ENCODE results near the gene SLC7A4. TPM values are rescaled to one million over a fixed set of nuclear protein-coding genes. Genes with fewer than 3 reads are reported as not detected.
A peak's percentile ranks its signal among the peaks of the same experiment; 100 is the strongest.

The SLC7A4 gene
- total and polyA plus RNA-seq, 2 of the 8 experiments (the other 6 are each of a cell fraction or from before 2014, with no cell fraction given), result 0.92 TPM; not detected in 1

DNA sequence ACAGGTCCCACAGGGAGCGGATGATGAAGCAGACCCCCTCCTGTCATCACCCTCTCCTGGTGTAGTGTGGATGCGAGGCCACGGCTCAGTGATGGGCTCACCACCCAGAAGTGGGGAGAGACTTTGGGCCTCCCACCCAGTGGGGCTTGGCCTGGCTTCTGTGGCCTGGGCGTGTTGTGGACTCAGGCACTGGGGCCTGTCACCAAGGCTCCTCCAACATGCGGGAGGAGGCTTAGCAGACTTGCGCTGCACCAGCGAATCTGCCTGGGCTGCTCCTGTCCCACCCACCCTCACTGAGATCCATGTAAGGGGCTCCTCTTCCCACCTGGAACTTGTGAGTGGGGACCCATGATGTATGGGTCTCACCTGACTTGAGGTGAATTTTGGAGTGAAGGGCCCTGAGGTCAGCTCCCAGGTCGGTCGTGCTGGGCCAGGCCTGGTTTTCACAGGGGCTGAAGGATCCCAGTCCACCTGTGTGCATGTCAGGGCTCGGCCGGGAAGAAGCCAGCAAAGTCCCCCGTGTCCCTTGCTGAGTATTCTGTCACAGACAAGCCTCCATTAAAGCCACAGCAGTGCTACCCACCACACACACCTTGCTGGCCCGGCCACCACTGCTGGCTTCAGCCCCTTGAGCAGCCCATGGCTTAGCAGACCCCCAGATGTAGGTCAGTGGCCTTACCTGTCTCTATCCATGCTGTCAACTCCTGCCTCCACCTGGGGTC is 34.7 kb downstream of the SLC7A4 start:
- Histone ChIP-seq H3K14ac (ENCODE audit: insufficient read length) (no peak overlapping the region), H3K23me2 (ENCODE audit: low read depth, low read length) (peaks cover 10% of the 10 kb centered on the region; the same call in 1 of the 2 replicates), H2AK5ac (ENCODE audit: low read depth, low read length) (no peak overlapping the region), H3K4me3 (ENCODE audit: extremely low read depth in 1 of 4, insufficient read depth in 2 of 4, low read depth in 3 of 4, low read length in 4 of 4) (no peak overlapping the region), H3K9me3 (ENCODE audit: insufficient read depth in 2 of 2, low read depth in 1 of 2, low read length in 1 of 2) (no peaks in the 10 kb centered on the region), H3K4me2 (ENCODE audit: insufficient read depth in 1 of 2, low read depth in 2 of 2, low read length in 2 of 2) (no peak overlapping the region), H2BK12ac (ENCODE audit: low read depth, low read length) (no peak overlapping the region), H3K9ac (replicated peaks in 1 of 4; ENCODE audit: extremely low read depth in 1 of 4, low read depth in 3 of 4, low read length in 3 of 4) (no peak overlapping the region), H3K4me1 (replicated peaks in 1 of 4; ENCODE audit: control insufficient read depth in 3 of 4, insufficient read depth in 4 of 4, low read length in 3 of 4) (peaks cover 0 to 8% (median 5%) of the 10 kb centered on the region in 4 experiments; a peak in 5 of 7 replicates), H2BK15ac (ENCODE audit: low read length) (no peak overlapping the region), H3K36me3 (ENCODE audit: control insufficient read depth in 2 of 4, insufficient read depth in 4 of 4, low read length in 3 of 4) (peaks cover 2 to 7% (median 5%) of the 10 kb centered on the region in 4 experiments; a peak in 5 of 8 replicates), H4K91ac (replicated peaks; ENCODE audit: insufficient read length, low read length) (no peak overlapping the region), H3K56ac (replicated peaks; ENCODE audit: insufficient read length, low read depth, low read length) (no peak overlapping the region), H4K20me1 (replicated peaks in 1 of 2; ENCODE audit: control insufficient read depth in 1 of 2, insufficient read depth in 2 of 2, low read length in 2 of 2) (peaks cover 6 to 10% of the 10 kb centered on the region in 2 experiments), H3K79me2 (ENCODE audit: control insufficient read depth in 1 of 2, insufficient read depth in 2 of 2, low read length in 2 of 2) (no peaks in the 10 kb centered on the region; a peak in 1 of 4 replicates), H3K27ac (ENCODE audit: low read depth, low read length) (no peak overlapping the region), H2BK120ac (replicated peaks; ENCODE audit: low read depth, low read length) (no peak overlapping the region), H2BK5ac (ENCODE audit: low read depth, low read length) (no peak overlapping the region), H3K23ac (ENCODE audit: insufficient read length) (no peak overlapping the region), H3K27me3 (replicated peaks in 1 of 4; ENCODE audit: control insufficient read depth in 3 of 4, extremely low read depth in 1 of 4, insufficient read depth in 3 of 4, low read length in 3 of 4) (no peaks in the 10 kb centered on the region), H4K8ac (ENCODE audit: extremely low read depth, insufficient read depth, low read length) (no peak overlapping the region), H2AFZ (ENCODE audit: low read length) (no peak overlapping the region), H3K18ac (ENCODE audit: extremely low read depth, low read length) (no peak overlapping the region), H4K5ac (ENCODE audit: insufficient read length, low read depth, low read length) (no peak overlapping the region), H3K4ac (replicated peaks; ENCODE audit: insufficient read length, low read depth, low read length) (no peak overlapping the region), H3K79me1 (ENCODE audit: low read depth, low read length) (no peaks in the 10 kb centered on the region; the same call in 1 of the 2 replicates), H2BK20ac (ENCODE audit: low read length) (no peak overlapping the region)
- no peak for DNase-seq (ENCODE audit: low read depth in 1 of 2, low spot score in 2 of 2)
- no peak for FAIRE-seq
- WGBS, 2 experiments (ENCODE audit: extremely low coverage in 1 of 2, insufficient coverage in 1 of 2, insufficient read length in 1 of 2, insufficient replicate concordance in 2 of 2, low coverage in 1 of 2, low lambda C conversion rate in 2 of 2, missing lambda C conversion rate in 1 of 2), result 94% methylated on average over 13 of the region's 13 CpGs; no CpG with 5 or more reads in 1 of the 2 experiments
- ChIA-PET CTCF (ENCODE audit: partially characterized antibody) (interaction anchor here (1.4 to 1.7 kb wide), 2 partner anchors 11 to 24 kb away, joined by 4 to 5 read pairs; no protein-coding TSS in a partner anchor), POLR2A (ENCODE audit: partially characterized antibody) (interaction anchor here (1.4 to 5.5 kb wide), 3 partner anchors 7 to 16 kb away, joined by 3 to 45 read pairs (median 17); partner anchors contain the start of gene LZTR1)
- TF ChIP-seq CEBPB (IDR thresholded peaks at IDR 0.05; ENCODE audit: low read depth, low read length) (no peak), POLR2A (IDR thresholded peaks at IDR 0.05; ENCODE audit: control extremely low read depth in 1 of 2, low read depth in 2 of 2, low read length in 2 of 2) (peak in 1 of 2 experiments; percentile 6; a peak in 1 of 3 replicates)

All from H1 (cell line).